ENCODE results near the gene CCNT1. TPM values are rescaled to one million over a fixed set of nuclear protein-coding genes. Genes with fewer than 3 reads are reported as not detected.

The CCNT1 gene
- total RNA-seq = 10 to 100 TPM; 50.2 to 53.5 TPM
- 42.0 TPM for polyA plus RNA-seq (ENCODE audit: insufficient read depth, low read depth, low replicate concordance)
- long read RNA-seq, donor 1, full-length matches to known transcripts = 9 of 9 reads
- long read RNA-seq, donor 1, partial matches to known transcripts = 0 of 9 reads
- long read RNA-seq, donor 1, other reads (novel, unspliced or antisense) = 0 of 9 reads
- long read RNA-seq, donor 2, full-length matches to known transcripts = 4 of 4 reads
- long read RNA-seq, donor 2, partial matches to known transcripts = 0 of 4 reads
- long read RNA-seq, donor 2, other reads (novel, unspliced or antisense) = 0 of 4 reads

DNA sequence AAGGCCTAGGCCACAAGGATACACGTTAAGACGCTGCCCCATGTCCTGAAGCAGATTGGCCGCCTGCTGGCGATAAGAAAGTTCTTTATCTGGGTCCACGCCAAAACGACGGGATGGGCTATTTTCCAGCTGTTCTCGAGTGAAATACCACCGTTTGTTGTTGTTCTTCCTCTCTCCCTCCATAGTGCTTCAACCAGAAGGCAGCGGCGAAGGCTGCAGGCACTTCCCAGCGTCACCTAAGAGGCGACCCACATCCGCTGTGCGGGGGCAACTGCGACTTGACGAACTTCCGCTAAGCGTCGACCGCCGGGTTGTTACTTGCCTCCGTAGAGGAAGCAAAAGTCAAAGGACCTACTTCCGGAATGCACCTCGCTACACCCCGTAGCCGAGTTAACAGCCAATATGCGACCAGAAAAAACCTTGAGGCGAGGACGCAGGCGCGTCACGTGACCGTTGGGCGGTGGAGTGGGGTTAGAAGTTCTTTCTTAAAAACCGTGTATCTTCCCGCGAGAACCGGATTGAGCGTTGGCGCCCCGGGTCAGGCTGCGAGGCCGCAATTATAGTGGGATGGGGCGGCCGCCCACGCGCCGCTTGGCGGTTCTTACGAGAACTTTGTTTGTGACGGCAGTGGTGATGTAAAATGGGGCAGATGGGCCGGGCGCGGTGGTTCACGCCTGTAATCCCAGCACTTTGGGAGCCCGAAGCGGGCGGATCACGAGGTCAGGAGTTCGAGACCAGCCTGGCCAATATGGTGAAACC is at the start of gene CCNT1:
TSS of gene CCNT1 (minus strand) at position 215 of the 759 bp plus-strand sequence. CDS start at position 183, 32 bp downstream.
- no peaks in the 10 kb centered on the region for H3K36me3 ChIP-seq (ENCODE audit: low read depth, missing control alignments)
- H3K27ac ChIP-seq = peak within 1 kb of the TSS; percentile 86 to 95
- no peaks in the 10 kb centered on the region for H3K9me3 ChIP-seq
- no peaks in the 10 kb centered on the region for H3K27me3 ChIP-seq
- intact Hi-C loops (cut with DNase I; ENCODE audit: low total_unique reads) = no loop called here
- TF ChIP-seq, protein P1, sequence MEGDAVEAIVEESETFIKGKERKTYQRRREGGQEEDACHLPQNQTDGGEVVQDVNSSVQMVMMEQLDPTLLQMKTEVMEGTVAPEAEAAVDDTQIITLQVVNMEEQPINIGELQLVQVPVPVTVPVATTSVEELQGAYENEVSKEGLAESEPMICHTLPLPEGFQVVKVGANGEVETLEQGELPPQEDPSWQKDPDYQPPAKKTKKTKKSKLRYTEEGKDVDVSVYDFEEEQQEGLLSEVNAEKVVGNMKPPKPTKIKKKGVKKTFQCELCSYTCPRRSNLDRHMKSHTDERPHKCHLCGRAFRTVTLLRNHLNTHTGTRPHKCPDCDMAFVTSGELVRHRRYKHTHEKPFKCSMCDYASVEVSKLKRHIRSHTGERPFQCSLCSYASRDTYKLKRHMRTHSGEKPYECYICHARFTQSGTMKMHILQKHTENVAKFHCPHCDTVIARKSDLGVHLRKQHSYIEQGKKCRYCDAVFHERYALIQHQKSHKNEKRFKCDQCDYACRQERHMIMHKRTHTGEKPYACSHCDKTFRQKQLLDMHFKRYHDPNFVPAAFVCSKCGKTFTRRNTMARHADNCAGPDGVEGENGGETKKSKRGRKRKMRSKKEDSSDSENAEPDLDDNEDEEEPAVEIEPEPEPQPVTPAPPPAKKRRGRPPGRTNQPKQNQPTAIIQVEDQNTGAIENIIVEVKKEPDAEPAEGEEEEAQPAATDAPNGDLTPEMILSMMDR (IDR thresholded peaks at IDR 0.05) = peak; percentile 9 to 31 (median 21)
- TF ChIP-seq POLR2A (IDR thresholded peaks at IDR 0.05) = no peak
- no peaks in the 10 kb centered on the region for H3K4me1 ChIP-seq
- DNase-seq = peak; percentile 98
- peak within 1 kb of the TSS; percentile 80 to 94 for H3K4me3 ChIP-seq
- 0 to 1% methylated on average over 23 to 61 of the region's 61 CpGs for WGBS, 2 donors

DNA sequence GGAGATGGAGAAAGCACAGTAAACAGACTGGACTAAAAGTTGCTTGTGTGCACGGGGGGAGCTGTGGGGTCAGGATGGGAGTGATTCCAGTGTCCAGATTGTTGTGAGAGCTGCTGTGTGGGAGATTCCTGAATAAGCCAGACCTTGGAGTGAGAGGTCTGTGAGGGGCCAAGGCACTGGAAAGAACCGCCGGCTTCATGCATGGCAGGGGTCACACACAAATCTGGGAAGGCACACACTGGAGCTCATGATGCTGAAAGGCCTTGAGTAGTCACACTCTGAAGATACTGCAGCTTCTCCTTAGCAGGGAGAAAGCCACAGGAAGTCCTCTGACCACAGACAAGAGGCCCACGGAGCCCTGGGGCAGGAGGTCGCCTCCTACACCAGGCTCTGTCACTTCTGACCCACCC is 49.3 kb upstream of the CCNT1 start:
- Histone ChIP-seq H3K36me3 (ENCODE audit: low read depth, missing control alignments) (no peaks in the 10 kb centered on the region), H3K4me1 (peaks cover 14% of the 10 kb centered on the region), H3K27me3 (no peaks in the 10 kb centered on the region), H3K4me3 (no peak overlapping the region), H3K27ac (peak overlapping the region; percentile 15 to 62), H3K9me3 (no peaks in the 10 kb centered on the region)
- no peak for TF ChIP-seq POLR2A (IDR thresholded peaks at IDR 0.05)
- TF ChIP-seq, protein P1 (IDR thresholded peaks at IDR 0.05) = no peak
- DNase-seq = peak; percentile 64
- WGBS, 2 donors = 33 to 48% methylated on average over 5 of the region's 5 CpGs
- intact Hi-C loops (cut with DNase I; ENCODE audit: low total_unique reads) = no loop called here

DNA sequence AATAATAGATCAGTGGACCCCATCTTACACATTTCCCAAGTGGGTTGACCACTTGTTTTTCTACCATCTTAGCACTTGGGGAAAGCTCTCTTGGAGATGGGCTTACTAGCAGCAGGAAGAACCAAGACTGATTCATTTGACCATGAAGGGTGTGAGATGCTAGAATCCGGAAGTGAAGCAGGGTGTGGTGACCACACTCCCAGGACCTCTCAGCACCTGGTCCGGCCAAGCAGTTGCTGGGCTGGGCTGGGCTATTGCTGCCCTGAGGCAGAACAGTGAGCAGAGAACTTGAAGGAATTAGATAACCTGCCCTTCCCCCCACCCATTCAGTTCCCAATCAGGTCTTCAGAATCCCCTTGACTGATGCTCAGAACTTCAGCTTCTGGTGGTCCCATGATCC is 48.0 kb upstream of the CCNT1 start:
- WGBS, 2 donors = 92% methylated on average over 2 of the region's 2 CpGs
- intact Hi-C loops (cut with DNase I; ENCODE audit: low total_unique reads) = no loop called here
- TF ChIP-seq, protein P1 (IDR thresholded peaks at IDR 0.05) = no peak
- no peak for TF ChIP-seq POLR2A (IDR thresholded peaks at IDR 0.05)
- no peaks in the 10 kb centered on the region for H3K36me3 ChIP-seq (ENCODE audit: low read depth, missing control alignments)
- H3K4me1 ChIP-seq = peaks cover 14% of the 10 kb centered on the region
- no peaks in the 10 kb centered on the region for H3K9me3 ChIP-seq
- H3K4me3 ChIP-seq = no peak overlapping the region
- no peaks in the 10 kb centered on the region for H3K27me3 ChIP-seq
- H3K27ac ChIP-seq = no peak overlapping the region
- no peak for DNase-seq

DNA sequence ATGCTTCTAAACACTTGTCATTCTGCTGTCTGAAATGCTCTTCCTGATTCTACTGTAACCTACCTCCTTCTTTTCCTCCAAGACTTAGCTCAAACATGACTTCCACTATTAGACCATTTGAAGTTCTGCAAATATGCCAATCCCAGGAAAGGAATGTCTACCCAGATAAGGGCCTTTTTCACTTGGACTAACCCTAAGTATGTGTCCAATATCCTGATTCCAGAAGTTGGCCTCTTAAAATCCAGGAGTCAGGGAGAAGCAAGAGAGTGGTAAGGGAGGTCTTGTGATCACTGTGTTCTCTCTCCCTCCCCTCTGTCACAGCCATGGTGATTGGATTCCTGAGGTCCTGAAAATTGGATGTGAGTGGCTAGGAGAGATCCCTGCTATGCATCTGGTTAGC is 42.2 kb upstream of the CCNT1 start:
- Histone ChIP-seq H3K4me1 (no peaks in the 10 kb centered on the region), H3K36me3 (ENCODE audit: low read depth, missing control alignments) (no peaks in the 10 kb centered on the region), H3K9me3 (no peaks in the 10 kb centered on the region), H3K27me3 (no peaks in the 10 kb centered on the region), H3K27ac (no peak overlapping the region), H3K4me3 (no peak overlapping the region)
- no peak for DNase-seq
- TF ChIP-seq POLR2A (IDR thresholded peaks at IDR 0.05) = no peak
- TF ChIP-seq, protein P1 (IDR thresholded peaks at IDR 0.05) = no peak
- intact Hi-C loops (cut with DNase I; ENCODE audit: low total_unique reads) = no loop called here
